Anterior cingulate cortex (tissue), 58 donors: ENCODE data around the gene SOX6.

Experiments used
- DNase-seq, 58 donors: peaks; one replicate each; lab custom pipeline; 2025; lab: John Stamatoyannopoulos, UW

Gene SOX6

DNA sequence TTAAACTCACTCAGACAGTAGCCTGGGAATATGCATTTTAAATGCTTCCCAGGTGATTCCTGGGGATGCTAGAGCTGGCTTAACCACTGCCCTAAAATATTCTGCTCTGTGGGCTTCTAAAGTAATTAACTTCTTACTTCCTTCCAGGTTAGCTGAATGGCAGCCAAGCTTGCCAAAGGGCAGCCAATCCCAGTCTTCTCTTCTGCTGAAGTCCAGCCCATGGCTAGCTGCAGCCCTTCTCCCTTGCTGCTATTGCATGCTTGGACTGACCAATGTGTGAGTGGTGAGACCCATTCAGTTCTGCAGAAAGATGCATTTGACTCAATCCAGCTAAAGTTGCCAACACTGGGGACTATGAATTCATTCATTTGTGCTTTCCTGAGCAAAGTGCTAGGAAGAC lies 411.9 kb downstream of the SOX6 start:
- DNase-seq = peak in 6 of 58 donors; percentile 6 to 35 (median 14)

DNA sequence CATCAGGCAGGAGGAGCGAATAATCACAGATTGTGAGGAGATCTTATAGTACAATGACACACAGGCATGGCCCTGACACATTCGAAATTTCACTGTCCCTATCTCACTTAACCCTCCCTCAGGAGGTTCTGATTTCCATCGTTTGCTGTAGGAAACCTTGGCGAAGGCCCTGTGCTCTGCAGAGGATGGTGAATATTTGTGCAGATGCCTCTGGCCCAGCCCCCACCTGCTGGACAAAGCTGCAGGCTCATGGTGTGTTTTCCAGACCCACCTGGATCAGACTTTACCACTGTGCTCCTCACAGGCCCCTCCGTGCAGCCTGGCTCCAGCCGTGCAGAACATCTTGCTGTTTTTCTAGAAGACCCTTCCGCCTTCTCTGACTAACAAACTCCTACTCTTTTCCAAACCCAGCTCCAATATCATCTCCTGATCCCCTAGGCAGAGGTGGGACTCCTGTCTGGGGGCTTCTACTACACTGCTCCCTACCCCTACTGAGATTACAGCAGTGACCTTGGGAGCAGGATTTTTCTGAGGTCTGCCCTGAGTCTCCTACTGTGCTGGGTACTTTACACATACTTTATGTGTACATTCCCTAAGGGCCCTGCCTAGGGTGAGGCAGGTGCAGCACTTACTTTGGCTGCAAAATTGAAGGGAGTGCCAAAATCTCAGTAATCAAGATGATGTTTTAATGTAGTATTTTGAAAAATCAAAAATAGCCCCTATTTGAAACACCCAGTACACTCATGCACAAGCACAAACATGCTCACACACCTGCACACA lies 412.7 kb downstream of the SOX6 start:
- no peak for DNase-seq

DNA sequence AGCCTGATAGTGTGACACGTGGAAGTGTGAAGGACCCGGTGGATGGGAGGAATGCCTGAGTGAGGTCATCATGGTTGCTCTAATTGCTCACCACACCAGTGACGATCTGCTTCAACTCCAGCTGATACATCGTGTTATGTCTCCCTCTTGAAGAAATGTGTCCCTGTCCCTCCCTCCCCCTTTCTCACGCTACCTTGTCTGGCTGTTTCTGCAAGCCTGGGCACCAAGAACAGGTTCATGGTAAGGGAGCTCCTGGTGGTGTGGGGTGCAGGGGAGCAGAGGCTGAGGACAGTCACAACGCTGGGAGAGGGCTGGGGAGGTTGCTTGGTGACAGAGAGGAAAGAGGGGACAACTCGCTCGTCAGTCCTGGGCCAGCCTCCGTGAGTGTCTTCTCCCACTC lies 413.4 kb downstream of the SOX6 start:
- no peak for DNase-seq

DNA sequence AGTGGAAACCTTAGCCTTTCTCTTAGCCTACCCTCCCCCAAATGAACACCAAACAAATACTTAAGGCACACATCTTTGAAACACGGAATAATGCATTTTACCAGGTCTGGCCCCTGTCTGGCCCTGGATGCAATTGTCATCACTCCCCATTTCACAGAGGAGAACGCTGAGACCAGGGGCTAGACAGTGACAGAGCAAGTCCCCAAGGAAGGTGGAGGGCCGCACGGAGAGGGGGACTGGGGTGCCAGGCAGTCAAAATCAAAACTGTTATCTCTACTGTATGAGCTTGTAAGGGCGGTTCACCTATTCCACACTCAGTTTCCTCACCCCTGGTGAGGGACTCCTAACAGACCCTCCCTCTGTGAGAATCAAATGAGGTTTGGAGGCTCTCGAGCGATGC lies 414.2 kb downstream of the SOX6 start:
- no peak for DNase-seq

DNA sequence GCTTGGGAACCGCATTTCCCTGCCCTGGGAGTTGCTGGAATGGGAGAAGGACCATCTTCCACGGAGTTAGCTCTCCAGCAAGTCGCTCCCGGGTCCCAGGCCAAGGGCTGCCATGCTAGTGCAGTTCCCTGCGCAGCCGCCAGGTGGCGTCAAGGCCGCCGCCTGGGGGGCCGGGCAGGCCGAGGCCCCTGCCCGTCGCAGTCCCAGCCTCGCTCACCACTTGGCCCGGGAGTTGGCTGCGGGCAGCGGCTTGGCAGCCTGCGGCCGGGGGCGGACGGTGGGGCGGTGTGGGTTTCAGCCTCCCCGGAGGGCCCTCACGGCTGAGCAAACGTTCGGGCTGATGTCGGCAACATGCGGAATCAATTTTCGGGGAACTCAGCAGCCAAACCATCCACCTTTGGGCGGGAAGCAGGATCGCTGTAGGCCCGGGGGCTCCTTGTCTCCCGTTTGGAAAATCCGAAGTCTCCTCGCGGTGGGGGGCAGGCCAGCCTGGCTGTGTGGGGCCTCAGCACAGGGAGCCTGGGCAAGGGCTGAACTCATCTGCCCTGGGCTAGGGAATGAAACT lies 415.1 kb downstream of the SOX6 start:
- DNase-seq = peak in 1 of 58 donors; percentile 27

DNA sequence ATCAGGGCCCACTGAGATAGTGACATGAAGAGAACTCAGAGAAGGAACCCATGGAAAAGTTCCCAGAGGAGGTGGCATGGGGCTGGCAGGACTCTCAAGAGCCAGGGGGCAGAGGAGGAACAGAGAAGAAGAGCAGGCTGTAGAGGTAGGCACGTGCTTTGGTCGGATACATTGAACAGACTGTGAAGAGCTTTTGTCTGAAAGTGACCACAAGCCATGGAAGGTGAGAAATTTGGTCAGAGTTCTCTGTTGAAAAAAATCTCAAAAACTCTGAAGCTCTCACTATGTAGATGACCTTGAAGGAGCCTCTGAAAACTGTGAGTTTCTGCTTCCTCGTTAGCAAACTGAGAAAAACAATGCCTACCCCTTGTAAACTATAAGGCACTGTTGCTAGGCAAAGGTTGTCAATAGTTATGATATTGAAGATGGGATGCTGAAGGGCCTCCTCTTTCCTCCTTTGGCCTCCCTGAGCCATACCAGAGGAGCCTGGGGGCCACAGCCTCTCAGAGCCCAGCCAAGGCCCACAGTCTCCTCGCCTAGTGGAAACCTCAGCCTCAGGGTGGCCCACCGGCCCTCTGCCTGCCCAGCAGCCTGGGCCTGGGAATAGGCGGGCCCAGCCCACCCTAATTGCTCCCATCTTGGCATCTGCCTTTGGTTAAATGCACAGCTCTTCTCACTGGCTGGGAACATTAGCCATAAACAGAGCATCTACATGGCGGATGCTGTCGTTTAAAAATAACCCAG lies 415.7 kb downstream of the SOX6 start:
- no peak for DNase-seq

DNA sequence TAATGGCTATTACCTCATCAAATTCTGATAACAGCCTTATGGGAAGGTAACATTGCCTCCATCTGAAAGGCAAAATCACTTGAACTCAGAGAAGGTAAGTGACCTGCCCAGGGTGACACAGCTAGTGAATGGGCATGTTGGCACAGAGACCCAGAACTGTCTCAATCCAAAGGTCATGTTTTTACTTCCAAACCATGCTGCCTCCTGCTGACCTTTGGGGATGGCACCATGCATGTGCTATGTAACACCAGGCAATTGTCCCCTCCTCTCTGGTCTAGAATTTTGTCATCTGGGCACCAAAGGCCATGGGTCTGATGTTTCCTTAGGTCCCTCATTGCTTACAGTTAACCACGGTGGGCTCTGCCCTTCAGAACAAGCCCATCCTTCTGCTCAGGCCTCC lies 417.4 kb downstream of the SOX6 start:
- DNase-seq = no peak

DNA sequence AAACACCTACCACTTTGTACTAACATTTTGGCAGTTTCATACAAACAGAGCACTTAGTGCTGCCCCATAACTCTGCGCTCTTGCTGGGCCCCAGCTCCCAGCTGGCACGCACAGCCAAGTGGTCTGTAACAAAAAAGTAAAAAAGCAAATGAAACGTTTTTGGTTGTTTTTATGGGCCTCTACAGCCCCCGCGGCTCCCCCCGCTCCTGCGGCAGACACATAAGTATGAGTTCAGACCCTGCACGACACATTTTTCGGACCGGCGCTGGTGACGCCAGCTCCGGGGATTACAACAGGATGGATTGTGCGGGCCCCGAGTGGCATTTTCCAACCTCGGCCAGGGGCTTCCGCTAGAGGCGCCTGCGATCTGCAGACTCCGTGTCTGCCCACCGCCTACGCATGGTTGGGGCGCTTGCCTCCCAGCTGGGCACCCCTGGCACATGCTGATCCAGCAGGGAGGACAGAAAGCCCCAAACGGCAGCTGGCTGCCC lies 418.2 kb downstream of the SOX6 start:
- no peak for DNase-seq

DNA sequence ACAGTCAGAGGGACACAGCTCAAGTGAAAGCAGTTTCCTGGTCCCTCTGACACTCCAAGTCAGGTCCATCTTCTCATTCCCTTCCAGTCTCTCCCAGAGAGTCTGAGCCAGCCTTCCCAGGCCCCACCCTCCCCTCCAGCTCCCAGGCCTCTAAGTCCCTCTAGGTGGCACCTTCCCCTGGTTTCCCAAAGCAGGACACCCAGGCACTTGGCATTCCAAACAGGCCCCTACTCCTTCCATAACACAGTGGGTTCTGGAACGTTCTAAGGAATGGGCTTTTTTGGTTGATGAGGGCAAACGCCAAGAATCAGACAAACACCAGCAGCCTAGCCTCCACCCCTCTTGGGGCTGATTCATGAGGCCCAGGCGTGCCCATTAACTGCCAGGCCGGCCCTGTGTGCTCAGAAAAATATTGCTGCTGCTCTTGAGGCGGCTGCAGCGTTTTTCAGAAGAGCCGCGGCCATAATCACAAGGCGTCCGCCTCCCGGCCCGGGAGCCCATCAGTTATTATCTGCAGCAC lies 418.7 kb downstream of the SOX6 start:
- no peak for DNase-seq

DNA sequence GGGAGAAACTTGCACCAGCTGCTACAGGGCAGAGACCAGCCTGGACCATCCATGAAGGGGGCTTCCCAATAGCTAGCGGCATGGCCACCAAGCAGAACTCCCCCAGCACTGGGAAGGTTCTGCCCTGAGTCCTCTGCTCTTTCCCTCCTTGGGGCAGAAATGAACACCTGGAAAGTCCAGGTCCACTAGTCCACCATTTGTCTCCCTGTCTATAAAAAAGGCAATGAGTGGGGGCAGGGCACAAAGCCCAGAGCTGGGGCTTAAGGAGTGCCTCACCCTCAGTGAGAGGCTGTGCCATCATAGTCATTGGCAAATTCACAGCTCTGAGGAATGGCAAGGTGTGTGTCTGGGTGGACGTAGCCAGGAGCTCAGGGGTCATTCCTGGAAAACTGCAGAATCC lies 420.3 kb downstream of the SOX6 start:
- DNase-seq = no peak

DNA sequence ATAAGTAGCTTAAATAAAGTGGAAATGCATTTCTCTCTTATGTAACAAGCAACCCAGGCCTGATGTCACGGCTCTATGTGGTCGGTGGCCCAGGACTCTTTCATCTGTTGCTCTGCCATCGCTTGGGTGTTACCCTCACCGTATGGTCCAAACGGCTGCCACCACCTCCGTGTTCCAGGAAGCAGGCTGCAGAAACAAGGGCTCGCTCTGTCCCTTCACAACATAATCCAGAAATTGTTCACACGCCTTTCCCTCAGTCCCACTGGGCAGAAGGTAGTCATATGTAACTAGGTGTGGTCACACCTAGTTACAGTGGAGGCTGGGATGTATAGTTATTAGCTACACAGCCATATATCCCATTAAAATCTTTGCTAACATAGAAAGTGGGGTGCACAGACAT lies 421.0 kb downstream of the SOX6 start:
- DNase-seq = no peak

DNA sequence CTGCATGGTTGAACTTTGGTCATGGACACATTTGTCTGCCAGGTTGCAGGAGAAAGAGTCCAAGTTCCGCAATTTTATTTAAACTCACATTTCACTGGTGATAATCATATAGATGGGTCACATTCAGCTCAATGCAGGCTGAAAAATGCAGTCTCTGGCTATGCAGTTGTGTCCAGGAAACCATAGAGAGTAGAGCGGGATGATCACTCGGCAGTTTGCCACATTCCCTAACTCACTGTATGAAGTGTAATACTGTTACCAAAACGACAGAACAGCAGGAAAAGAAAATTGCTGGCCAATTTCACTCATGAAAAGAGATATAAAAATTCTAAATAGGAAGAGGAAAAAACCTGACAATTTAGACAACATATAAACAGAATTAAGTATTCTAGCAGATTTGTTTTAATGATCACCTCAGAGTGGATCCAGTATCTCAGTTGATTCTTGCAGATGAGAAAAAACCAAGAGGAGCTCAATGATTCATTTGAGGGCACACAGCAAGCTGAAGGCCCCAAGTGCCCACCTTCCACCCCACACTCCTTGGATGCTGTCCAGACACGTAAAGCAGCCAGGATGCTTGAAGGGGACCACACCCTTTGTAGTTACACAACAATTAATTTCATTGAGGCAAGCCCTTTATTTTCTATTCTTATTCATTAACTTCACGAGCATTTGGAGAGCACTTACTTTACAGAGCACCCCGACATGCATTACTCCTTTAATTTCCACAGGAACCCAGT lies 422.3 kb downstream of the SOX6 start:
- DNase-seq = no peak

DNA sequence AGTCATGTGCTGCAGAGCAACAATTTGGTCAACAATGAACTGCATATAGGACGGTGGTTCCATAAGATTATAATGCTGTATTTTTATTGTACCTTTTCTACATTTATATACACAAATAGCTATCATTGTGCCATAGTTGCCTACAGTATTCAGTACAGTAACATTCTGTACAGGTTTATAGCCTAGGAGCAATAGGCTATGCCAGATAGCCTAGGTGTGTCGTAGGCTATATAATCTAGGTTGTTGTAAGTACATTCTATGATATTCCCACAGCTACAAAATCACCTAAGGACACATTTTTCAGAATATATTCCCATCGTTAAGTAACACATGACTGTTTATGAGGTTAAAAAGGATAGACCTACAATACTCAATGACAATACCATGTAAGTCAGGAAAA lies 423.9 kb downstream of the SOX6 start:
- DNase-seq = no peak

DNA sequence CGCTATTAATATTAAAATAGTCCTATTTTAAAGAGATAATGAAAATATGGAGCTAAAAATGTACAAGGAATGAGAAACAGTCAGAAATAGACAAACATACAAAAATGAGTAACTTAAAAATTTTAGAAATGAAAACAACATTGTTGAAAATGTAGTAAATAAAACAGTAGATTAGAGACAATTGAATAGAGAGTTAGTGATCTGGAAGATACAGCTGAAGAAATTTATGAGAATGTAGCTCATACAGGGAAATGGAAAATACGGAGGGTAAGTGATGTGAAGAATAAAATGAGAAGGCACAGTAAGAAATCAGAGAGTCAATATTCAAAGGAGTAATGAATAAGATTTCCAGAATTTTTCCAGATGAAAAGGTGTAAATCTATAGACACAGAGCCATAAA lies 424.8 kb downstream of the SOX6 start:
- DNase-seq = no peak

DNA sequence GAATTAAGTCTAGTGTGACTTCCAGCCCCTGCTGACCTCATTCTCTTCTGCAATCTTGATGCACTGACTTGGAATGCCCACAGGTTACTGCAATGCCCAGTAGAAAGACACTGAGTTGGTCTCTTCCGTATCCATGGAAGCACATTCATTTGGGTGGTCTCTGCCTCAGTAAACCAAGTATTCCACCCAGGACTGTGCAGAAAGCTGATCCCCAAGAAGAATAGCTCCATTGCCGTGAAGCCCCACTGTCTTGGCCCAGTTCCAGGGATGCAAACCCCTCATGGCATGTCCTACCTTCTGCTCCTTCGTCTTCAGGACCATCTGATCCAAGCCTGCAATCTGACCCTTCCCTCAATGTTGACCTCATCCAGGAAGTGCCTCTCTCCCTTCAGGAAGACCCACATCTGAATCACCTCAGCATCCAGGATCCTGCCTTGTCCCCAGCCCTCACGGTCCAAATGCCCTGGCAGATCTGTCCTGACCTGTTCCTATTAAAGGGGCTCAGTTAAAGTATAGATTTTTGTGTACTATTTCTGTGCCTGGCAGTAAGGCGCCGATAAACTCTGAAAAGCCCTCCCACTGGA lies 425.8 kb downstream of the SOX6 start:
- DNase-seq = no peak

DNA sequence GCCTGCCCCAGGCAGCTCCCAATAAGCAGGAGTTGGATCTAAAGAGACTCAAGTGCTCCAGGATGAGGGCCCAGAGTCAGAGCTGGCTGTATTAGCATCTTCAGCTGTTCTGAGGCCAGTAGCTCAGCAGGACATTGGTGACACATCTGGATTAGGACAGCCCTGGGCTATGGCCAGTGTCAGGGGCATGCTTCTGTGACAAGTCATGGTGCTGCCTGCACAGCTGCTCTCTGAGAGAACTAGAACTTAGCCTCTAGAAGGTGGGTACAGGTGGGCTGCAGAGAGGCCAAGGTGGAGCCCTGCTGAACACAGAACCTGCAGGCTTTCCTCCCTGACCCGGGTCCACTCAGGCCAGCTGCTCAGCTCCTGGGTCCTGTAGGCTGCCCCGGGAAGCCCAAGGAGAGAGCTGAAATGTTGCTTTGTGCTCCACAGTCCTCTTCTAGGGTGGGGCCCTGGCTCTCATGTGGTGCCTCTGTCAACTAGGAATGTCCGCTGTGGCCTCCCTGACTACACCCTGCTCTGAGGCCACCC lies 426.9 kb downstream of the SOX6 start:
- DNase-seq = no peak

DNA sequence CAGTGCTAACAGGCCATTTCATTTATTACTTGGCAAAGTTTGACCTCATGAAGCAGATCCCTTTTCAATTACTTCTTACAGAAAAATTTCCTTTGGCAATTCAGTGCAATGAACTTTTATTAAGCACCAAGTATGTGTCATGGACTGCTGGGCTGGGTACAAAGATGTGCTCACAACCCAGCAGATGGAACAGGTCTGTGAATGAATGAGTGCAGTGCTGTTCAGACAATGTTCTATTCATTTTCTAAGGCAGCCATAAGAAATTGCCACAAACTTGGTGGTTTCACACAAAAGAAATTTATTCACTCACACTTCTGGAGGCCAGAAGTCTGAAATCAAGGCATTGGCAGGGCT lies 428.5 kb downstream of the SOX6 start:
- no peak for DNase-seq

DNA sequence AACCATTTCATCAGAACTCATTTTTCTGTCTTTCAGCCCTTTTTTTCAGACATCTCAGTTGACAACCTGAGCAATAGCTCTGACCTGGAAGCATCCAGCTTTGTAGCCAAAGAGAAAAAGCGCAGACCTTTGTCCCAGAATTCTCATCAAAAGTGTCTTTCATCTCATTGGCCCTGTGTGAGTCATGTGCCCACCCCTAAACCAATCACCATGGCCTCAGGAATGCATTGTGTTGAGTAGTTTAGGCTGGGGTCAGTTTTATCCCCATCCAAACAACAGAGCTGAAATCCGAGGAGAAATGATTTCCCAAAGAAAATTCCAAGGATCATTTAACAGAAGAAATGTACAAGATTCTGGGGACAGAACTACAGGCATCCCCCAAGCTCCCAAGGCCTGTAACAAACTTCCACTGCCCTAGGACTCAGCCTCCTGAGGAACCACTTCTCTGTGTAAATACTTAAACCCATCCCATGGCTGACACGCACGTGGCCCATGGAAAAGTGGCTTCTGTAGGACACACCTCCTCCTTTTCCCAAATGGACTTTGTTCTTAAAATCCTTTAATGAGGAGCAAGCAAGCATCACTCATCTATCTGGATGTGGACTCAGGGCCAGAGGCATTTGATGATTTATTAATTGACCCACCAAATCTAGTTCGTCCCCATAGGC lies 429.0 kb downstream of the SOX6 start:
- no peak for DNase-seq

DNA sequence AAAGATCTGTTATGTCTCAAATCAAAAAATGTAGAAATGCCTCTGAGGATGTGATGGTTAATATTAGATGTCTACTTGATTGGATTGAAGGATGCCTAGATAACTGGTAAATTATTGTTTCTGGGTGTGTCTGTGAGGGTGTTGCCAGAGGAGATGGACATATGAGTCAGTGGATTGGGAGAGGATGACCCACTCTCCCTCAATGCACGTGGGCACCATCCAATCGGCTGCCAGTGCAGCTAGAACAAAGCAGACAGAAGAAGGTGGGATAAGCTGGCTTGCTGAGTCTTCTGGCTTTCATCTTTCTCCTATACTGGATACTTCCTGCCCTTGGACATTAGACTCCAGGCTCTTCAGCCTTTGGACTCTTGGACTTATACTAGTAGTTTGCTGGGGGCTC lies 430.3 kb downstream of the SOX6 start:
- DNase-seq = no peak

DNA sequence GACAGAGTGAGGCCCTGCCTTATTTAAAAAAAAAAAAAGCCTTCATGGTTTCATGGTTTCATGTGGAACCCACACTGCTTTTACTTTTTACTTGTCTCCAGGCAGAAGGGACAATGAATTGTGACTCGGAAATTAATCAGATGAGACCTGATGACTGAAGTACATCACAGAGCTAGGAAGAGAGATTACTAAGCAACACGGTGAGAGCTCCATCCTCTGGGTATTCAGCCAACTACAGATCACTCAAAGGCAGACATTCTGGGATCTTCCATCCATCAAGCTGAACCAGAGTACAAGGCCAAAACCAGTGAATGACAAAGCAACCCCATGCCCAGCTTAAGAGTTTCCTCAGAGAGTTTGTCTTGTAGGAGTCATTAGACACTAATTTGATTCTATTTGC lies 433.2 kb downstream of the SOX6 start:
- DNase-seq = no peak
